Activated CD4-positive, alpha-beta T cell treated with anti-CD3 and anti-CD28 coated beads, Interleukin-2, amount 50 U/mL, for 4 hours (primary cell): ENCODE measurements around the gene SPDYC.

Experiments
- DNase-seq, 2 experiments: peaks; one replicate each; pipeline ENCODE4 v3.0.0-alpha.2; 2020

SPDYC gene

DNA sequence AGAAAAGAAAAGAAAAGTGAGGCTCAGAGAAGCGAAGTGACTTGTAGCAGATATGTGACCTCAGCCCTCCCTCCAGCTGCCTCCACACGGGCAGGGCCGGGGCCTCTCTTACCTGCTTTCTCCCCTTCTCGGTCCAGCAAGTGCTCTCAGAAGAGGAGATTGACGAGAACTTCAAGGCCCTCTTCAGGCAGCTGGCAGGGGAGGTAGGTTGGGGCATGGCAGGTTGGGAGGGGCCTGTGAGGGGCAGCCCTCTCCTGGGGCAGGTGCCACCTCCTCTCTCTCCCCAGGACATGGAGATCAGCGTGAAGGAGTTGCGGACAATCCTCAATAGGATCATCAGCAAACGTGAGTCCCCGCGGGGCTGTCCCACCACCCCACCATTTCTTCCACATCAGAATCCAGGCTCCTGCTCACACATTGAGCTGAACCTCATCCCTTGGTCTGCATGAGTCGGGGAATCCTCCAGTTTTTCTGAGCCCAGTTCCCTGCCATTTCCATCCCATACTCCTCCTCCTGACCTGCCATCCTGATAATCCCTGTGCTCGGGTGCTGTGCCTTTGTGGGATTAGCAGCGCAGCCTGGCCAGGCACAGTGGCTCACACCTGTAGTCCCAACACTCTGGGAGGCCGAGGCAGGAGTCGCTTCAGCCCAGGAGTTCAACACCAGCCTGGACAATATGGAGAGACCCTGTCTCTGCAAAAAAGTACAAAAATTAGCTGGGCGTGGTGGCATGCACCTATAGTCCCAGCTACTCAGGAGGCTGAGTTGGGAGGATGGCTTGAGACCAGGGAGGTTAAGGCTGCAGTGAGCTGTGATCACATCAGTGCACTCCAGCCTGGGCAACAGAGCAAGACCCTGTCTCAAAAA is 38.1 kb downstream of the SPDYC start:
- no peak for DNase-seq

GRCh38 chr11:65208785-65209710 is 39.0 kb downstream of the SPDYC start:
- no peak for DNase-seq

GRCh38 chr11:65209711-65210360 is 39.8 kb downstream of the SPDYC start:
- DNase-seq = no peak

GRCh38 chr11:65210361-65210731 is 40.3 kb downstream of the SPDYC start:
- DNase-seq = no peak

- no peak for DNase-seq
Measured at GRCh38 chr11:65210748-65211147, 40.7 kb downstream of the SPDYC start.

GRCh38 chr11:65211293-65212105 is 41.5 kb downstream of the SPDYC start:
- DNase-seq = no peak

GRCh38 chr11:65212226-65212801 is 42.3 kb downstream of the SPDYC start:
- no peak for DNase-seq

- no peak for DNase-seq
Measured at GRCh38 chr11:65213322-65214211, 43.5 kb downstream of the SPDYC start.

GRCh38 chr11:65214212-65214845 is 44.3 kb downstream of the SPDYC start:
- no peak for DNase-seq

DNA sequence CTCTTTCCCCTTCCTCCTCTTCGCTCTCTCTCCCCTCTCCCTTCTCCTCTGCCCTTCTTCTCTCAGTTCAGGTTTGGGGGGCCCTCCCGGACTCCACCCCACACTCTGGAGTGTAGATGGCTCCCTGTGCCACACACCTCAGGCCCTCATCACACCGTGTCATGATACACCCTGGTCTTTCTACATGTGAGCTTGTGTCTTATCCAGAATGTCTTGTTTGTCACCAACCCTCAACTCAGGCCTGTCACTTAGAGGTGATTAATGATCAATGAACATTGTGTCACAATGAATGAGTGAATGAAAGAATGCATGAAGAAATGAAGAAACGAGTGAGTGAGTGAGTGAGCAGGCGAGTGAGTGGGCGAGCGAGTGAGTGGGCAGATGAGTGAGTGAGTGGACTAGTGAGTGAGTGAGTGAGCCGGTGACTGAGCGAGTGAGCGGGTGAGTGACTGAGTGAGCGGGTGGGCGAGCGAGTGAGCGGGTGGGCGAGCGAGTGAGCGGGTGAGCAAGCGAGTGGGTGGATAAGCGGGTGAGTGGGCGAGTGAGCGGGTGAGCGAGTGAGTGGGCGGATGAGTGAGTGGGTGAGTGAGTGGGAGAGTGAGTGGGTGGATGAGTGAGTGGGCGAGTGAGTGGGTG is 45.5 kb downstream of the SPDYC start:
- DNase-seq = peak; percentile 32 to 34

GRCh38 chr11:65216830-65217229 is 46.8 kb downstream of the SPDYC start:
- no peak for DNase-seq

DNA sequence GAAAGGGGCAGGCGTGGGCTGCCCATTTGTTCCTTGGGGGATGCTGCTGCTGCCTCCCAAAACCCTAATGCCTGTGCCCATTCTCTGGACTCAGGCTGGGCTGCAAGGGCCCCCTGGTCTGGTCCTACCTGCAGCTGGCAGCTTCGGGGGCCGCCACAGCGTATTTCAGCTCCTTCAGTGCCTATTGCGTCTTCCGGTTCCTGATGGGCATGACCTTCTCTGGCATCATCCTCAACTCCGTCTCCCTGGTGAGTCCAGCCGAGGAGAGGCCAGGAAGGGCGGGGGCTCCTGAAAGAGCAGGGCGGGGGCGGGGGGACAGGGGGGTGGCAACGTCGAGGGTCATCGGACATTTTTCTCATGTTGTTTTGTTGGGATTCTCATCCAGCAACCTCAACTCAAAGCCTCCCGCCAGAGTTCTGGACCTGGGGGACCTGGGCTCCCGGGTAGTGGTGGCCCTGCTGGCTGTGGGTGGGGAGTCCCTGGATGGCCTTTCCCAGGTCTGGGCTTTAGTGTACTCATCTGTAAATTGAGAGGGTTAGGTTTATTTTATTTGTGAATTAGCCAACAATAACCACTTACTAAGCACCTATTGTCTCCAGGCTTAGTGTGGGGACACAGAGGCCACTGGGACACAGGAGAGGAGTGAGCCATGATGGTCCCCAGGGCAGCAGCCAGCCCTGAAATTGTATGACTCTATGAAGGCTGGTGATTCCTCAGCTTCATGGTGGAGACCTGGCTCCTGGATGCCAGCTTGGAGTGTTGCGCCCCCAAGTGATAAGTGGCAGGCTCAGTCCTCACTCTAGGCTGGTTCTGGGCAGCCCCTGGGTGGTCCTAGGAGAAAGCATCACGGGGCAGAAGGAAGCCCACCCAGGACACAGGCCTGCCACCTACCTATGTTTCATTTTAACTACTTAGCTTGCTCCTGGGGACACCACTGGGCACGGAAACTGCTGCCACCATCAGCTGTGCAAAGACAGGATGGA is 47.7 kb downstream of the SPDYC start:
- no peak for DNase-seq

- no peak for DNase-seq
Measured at GRCh38 chr11:65218446-65218845, 48.4 kb downstream of the SPDYC start.

DNA sequence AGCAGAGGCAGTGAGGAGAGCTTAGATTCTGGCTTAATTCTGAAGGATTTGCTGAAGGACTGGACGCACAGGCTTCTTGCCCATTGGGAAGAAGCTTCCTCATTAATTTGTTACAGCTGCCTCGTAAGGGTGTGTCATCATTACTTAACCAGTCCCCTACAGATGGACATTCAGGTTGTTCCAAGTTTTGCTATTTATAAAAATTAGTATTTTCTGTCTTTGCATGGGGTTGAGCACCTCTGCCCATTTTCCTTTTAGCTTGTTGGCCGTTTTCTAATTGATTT is 49.8 kb downstream of the SPDYC start:
- DNase-seq = no peak

DNA sequence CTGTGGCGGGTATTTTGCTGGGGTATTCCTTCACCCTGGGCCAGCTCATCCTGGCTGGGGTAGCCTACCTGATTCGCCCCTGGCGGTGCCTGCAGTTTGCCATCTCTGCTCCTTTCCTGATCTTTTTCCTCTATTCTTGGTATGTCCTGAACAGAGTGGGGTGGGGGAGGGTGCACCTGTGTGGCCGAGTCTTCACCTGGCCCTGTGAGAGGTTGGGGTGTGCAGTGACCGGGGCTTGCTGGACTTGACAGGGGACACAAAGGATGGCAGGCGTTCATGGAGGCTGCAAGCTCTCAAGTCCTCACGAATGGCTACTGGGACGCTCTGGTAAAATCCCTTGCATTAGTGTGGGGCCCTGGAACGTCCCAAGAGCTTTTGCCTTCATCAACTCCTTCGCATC is 51.0 kb downstream of the SPDYC start:
- DNase-seq = no peak
